PC-9 (cell line): Measurements from ENCODE around the gene UGDH. TPM values are rescaled to one million over a fixed set of nuclear protein-coding genes. Genes with fewer than 3 reads are reported as not detected.
A peak's percentile ranks its signal among the peaks of the same experiment; 100 is the strongest.

ENCODE experiments used
- BruUV-seq: library from RNA; stranded (reverse); fragments of 400-500 nt; replicated peaks from 2 replicates; lab custom pipeline; 2021; lab: Mats Ljungman, UMichigan
- CTCF ChIA-PET: fragments of 300-600 bp; sonication (Branson Sonifier 250); formaldehyde crosslinking; loops from one replicate; lab custom pipeline; 2022; ENCODE audit warnings: antibody characterized with exemption; lab: Charles Lee
- POLR2A ChIA-PET: fragments of 300-600 bp; sonication (Branson Sonifier 250); formaldehyde crosslinking; loops from one replicate; lab custom pipeline; 2022; ENCODE audit warnings: antibody characterized with exemption; ENCODE audit not compliant: unreplicated experiment; lab: Charles Lee
- DNase-seq, 2 experiments: peaks; one replicate each; pipeline versions ENCODE4 v3.0.0 to v3.0.0-alpha.2; 2015 to 2022; ENCODE audit warnings: mixed read lengths in 1 of 2
- H2AFZ ChIP-seq: fragments of 200-600 bp; sonication (generic); 2 replicates; pipeline ENCODE4 v1.8.1; 2017; ENCODE audit warnings: antibody characterized with exemption
- H3F3A ChIP-seq: fragments of 200-600 bp; sonication (generic); 2 replicates; pipeline ENCODE4 v1.8.1; 2017; ENCODE audit warnings: antibody characterized with exemption, mild to moderate bottlenecking, low read depth; ENCODE audit not compliant: insufficient read depth
- H3K27ac ChIP-seq: fragments of 200-600 bp; sonication (generic); 2 replicates; pipeline ENCODE4 v1.6.1; 2016; ENCODE audit warnings: mixed run types
- H3K27me3 ChIP-seq: fragments of 200-600 bp; sonication (generic); 2 replicates; pipeline ENCODE4 v1.6.1; 2016; ENCODE audit warnings: low read depth, mixed run types; ENCODE audit not compliant: insufficient read depth
- H3K36me3 ChIP-seq: fragments of 200-600 bp; sonication (generic); 2 replicates; pipeline ENCODE4 v1.6.1; 2016; ENCODE audit warnings: low read depth, mixed run types
- H3K4me1 ChIP-seq: fragments of 200-600 bp; sonication (generic); replicated peaks from 2 replicates; pipeline ENCODE4 v1.6.1; 2016; ENCODE audit warnings: mixed run types; ENCODE audit not compliant: insufficient read depth
- H3K4me2 ChIP-seq: fragments of 200-600 bp; sonication (generic); 2 replicates; pipeline ENCODE4 v1.6.1; 2017; ENCODE audit warnings: mixed run types
- H3K4me3 ChIP-seq: fragments of 200-600 bp; sonication (generic); 2 replicates; pipeline ENCODE4 v1.6.1; 2016; ENCODE audit warnings: mixed run types
- H3K79me2 ChIP-seq: fragments of 200-600 bp; sonication (generic); 2 replicates; pipeline ENCODE4 v1.6.1; 2017; ENCODE audit warnings: low read depth, mixed run types
- H3K9me2 ChIP-seq: fragments of 200-600 bp; sonication (generic); 2 replicates; pipeline ENCODE4 v1.8.1; 2017; ENCODE audit warnings: mild to moderate bottlenecking; ENCODE audit not compliant: insufficient read depth
- H3K9me3 ChIP-seq: fragments of 200-600 bp; sonication (generic); 2 replicates; pipeline ENCODE4 v1.8.1; 2016; ENCODE audit warnings: low read depth; ENCODE audit not compliant: insufficient read depth
- H4K20me1 ChIP-seq: fragments of 200-600 bp; sonication (generic); 2 replicates; pipeline ENCODE4 v1.8.1; 2017; ENCODE audit not compliant: insufficient read depth
- CTCF ChIP-seq: fragments of 200-600 bp; sonication (generic); conservative IDR thresholded peaks from 2 replicates; pipeline ENCODE4 v1.6.1; 2017; ENCODE audit warnings: mixed run types, antibody characterized with exemption, mild to moderate bottlenecking, moderate library complexity
- EZH2 ChIP-seq: fragments of 200-600 bp; sonication (generic); IDR thresholded peaks from 2 replicates; pipeline ENCODE4 v1.8.0; 2017; ENCODE audit warnings: antibody characterized with exemption, low read depth
- intact Hi-C: fragments of 100-400 bp; cut with micrococcal nuclease; formaldehyde crosslinking; loops from one replicate; pipeline ENCODE4 v1.10.0; 2022; ENCODE audit not compliant: unreplicated experiment
- total RNA-seq: library from RNA; stranded (reverse); gene quantifications from 2 replicates; pipeline ENCODE4 v1.2.3, GENCODE V29; 2021

The UGDH gene
- total RNA-seq, 1 experiment from 2014 or later, result 98.5 TPM

- peaks cover 88% of the 10 kb centered on the region for H3F3A ChIP-seq
- H3K9me2 ChIP-seq, result no peaks in the 10 kb centered on the region
- H3K27me3 ChIP-seq, result no peaks in the 10 kb centered on the region
- TF ChIP-seq EZH2 (no peak), CTCF (no peak)
- no TSS peak for BruUV-seq
- peak overlapping the region; percentile 98 for H3K4me2 ChIP-seq
- no peak overlapping the region for H2AFZ ChIP-seq
- H3K36me3 ChIP-seq, result peaks cover 66% of the 10 kb centered on the region
- POLR2A ChIA-PET, result interaction anchor here (0.7 kb wide), 1 partner anchor 1629 kb away, joined by 21 read pairs; no protein-coding TSS in a partner anchor
- H3K9me3 ChIP-seq, result no peaks in the 10 kb centered on the region
- peak overlapping the region; percentile 97 for H3K4me3 ChIP-seq
- intact Hi-C loops, result loop anchor here (5.0 to 10.0 kb wide), 2 partner anchors 582 to 700 kb away; no protein-coding TSS in a partner anchor
- peaks cover 59% of the 10 kb centered on the region for H3K79me2 ChIP-seq
- DNase-seq, result no peak
- peak overlapping the region; percentile 94 for H3K27ac ChIP-seq
- H4K20me1 ChIP-seq, result peaks cover 54% of the 10 kb centered on the region
- CTCF ChIA-PET, result no interaction called here
- peaks cover 20% of the 10 kb centered on the region for H3K4me1 ChIP-seq
Measured at GRCh38 chr4:39456946-39457763, 70.1 kb downstream of the UGDH start.

GRCh38 chr4:39455486-39455885 is 71.8 kb downstream of the UGDH start:
- Histone ChIP-seq H3K27ac (no peak overlapping the region), H3K79me2 (peaks cover 49% of the 10 kb centered on the region), H3F3A (peaks cover 98% of the 10 kb centered on the region), H3K9me2 (no peaks in the 10 kb centered on the region), H4K20me1 (peaks cover 68% of the 10 kb centered on the region), H3K4me3 (no peak overlapping the region), H3K36me3 (peaks cover 70% of the 10 kb centered on the region), H2AFZ (no peak overlapping the region), H3K4me2 (peak overlapping the region; percentile 98), H3K27me3 (no peaks in the 10 kb centered on the region), H3K9me3 (no peaks in the 10 kb centered on the region), H3K4me1 (peaks cover 14% of the 10 kb centered on the region)
- no peak for TF ChIP-seq EZH2
- no peak for TF ChIP-seq CTCF
- POLR2A ChIA-PET, result interaction anchor here (0.5 to 0.7 kb wide), 2 partner anchors 36 to 38 kb away, joined by 3 to 20 read pairs; no protein-coding TSS in a partner anchor
- intact Hi-C loops, result loop anchor here (5.0 to 10.0 kb wide), 2 partner anchors 581 to 698 kb away; no protein-coding TSS in a partner anchor
- DNase-seq, result no peak
- BruUV-seq, result no TSS peak
- CTCF ChIA-PET, result no interaction called here

- Histone ChIP-seq H3K9me2 (no peaks in the 10 kb centered on the region), H4K20me1 (peaks cover 81% of the 10 kb centered on the region), H3K4me1 (peaks cover 13% of the 10 kb centered on the region), H2AFZ (no peak overlapping the region), H3K27ac (no peak overlapping the region), H3K9me3 (no peaks in the 10 kb centered on the region), H3F3A (peaks cover 99% of the 10 kb centered on the region), H3K4me2 (no peak overlapping the region), H3K79me2 (peaks cover 48% of the 10 kb centered on the region), H3K36me3 (peaks cover 74% of the 10 kb centered on the region), H3K27me3 (no peaks in the 10 kb centered on the region), H3K4me3 (no peak overlapping the region)
- BruUV-seq, result no TSS peak
- CTCF ChIA-PET, result no interaction called here
- POLR2A ChIA-PET, result interaction anchor here (0.7 kb wide), 1 partner anchor 97 kb away, joined by 6 read pairs; no protein-coding TSS in a partner anchor
- intact Hi-C loops, result loop anchor here (10.0 kb wide), 1 partner anchor 579 kb away; no protein-coding TSS in a partner anchor
- no peak for TF ChIP-seq CTCF
- TF ChIP-seq EZH2, result no peak
- DNase-seq, result no peak
Measured at GRCh38 chr4:39453738-39454137, 73.5 kb downstream of the UGDH start.
